Heart right ventricle (tissue), 16 donors: ENCODE measurements around the gene DRICH1. TPM values are rescaled to one million over a fixed set of nuclear protein-coding genes. Genes with fewer than 3 reads are reported as not detected.

Experiments used
- ATAC-seq, 8 donors: fragments of 200-7000 bp; cut with Tn5 transposase; one replicate each; pipeline ENCODE4 v1.9.1; 2020; ENCODE audit warnings: mild to moderate bottlenecking in 8 of 8, moderate library complexity in 8 of 8, moderate number of reproducible peaks in 1 of 8
- DNase-seq, 2 donors: peaks; one replicate each; pipeline ENCODE4 v3.0.0-alpha.2; 2020
- H3K27ac ChIP-seq, 10 donors: fragments of 200-600 bp; sonication (generic) in 2 of 10; one replicate each; pipeline versions ENCODE4 v1.5.0 to v1.8.0; 2020 to 2022; ENCODE audit warnings: mild to moderate bottlenecking in 3 of 10
- H3K27me3 ChIP-seq, 7 donors: fragments of 200-600 bp; one replicate each; pipeline ENCODE4 v1.8.0; 2021 to 2022; ENCODE audit warnings: mild to moderate bottlenecking in 2 of 7
- H3K36me3 ChIP-seq, 9 donors: fragments of 200-600 bp; sonication (generic) in 1 of 9; one replicate each; pipeline versions ENCODE4 v1.5.0 to v1.8.0; 2020 to 2022; ENCODE audit warnings: mild to moderate bottlenecking in 2 of 9
- H3K4me1 ChIP-seq, 9 donors: fragments of 200-600 bp; sonication (generic) in 1 of 9; one replicate each; pipeline versions ENCODE4 v1.5.0 to v1.8.0; 2020 to 2022; ENCODE audit warnings: mild to moderate bottlenecking in 4 of 9
- H3K4me3 ChIP-seq, 10 donors: fragments of 200-600 bp; sonication (generic) in 2 of 10; one replicate each; pipeline versions ENCODE4 v1.5.0 to v1.8.0; 2020 to 2022; ENCODE audit warnings: mild to moderate bottlenecking in 7 of 10, moderate library complexity in 2 of 10
- H3K9me3 ChIP-seq, 11 donors: fragments of 200-600 bp in 10 of 11; sonication (generic) in 2 of 11; one replicate each; pipeline versions ENCODE4 v1.5.0 to v1.8.0; 2013 to 2022; ENCODE audit warnings: mild to moderate bottlenecking in 2 of 11, control low read depth in 1 of 11, moderate library complexity in 1 of 11
- WGBS, 2 donors: extraction: QIAGEN DNeasy Blood & Tissue Kit; methylation state at CpG; one replicate each; pipeline ENCODE4 v1.1.7; 2013; ENCODE audit warnings: inconsistent platforms in 1 of 2; 5-methylcytosine and 5-hydroxymethylcytosine counted together
- intact Hi-C, 10 donors: fragments of 100-400 bp; cut with DNase I; formaldehyde crosslinking; loops; one replicate each; pipeline versions ENCODE4 v1.11.1 to v1.14.2; 2022
- polyA plus RNA-seq, 2 donors: library from polyadenylated mRNA; stranded (reverse); fragments of 200-250 nt; gene quantifications; one replicate each; pipeline ENCODE4 v1.2.3, GENCODE V29; 2013
- total RNA-seq, 10 donors: library from RNA; stranded (reverse); fragmentation: NEBNext Ultra II Directional in 3 of 10; extraction: Animal tissue kit (Norgen Biotek cat#: 25700) in 3 of 10; gene quantifications; one replicate each; pipeline versions ENCODE4 v1.2.1 to v1.2.4, GENCODE V29; 2021 to 2023
- TF ChIP-seq, protein P1 (sequence below), 9 donors: fragments of 200-600 bp; sonication (generic) in 2 of 9; IDR thresholded peaks; one replicate each; pipeline versions ENCODE4 v1.5.0 to v1.8.0; 2021 to 2022; ENCODE audit warnings: antibody characterized with exemption in 9 of 9, mild to moderate bottlenecking in 5 of 9, moderate library complexity in 1 of 9
- donor health status: Arrhythmogenic right ventricular cardiomyopathy.
- donor health status: ischemic (EF 13 %, LVEDD 7.1; RV severe dilation, severe dysfunction).
- donor health status: healthy with polysubstance abuse.
- donor health status: DM: no; HTN: yes; CAD: no.
- donor health status: DM: no; HTN: no; CAD: no.
- donor health status: ischemic (EF 25% LVEDD 6.9; RV normal size, moderate dysfunction).
- donor health status: ischemic (EF 25% LVEDD 5.7; RV mildly dilated, moderate dysfunction).
- donor health status: healthy.
- donor health status: DM: yes; HTN: yes; CAD: no.
- donor health status: Ischemic cardiomyopathy.
- donor health status: ischemic (EF 35%, LVEDD 5.7; RV mildly dilated, moderate dysfunction).
- donor health status: nonischemic (EF 11% LVEDD 7.7; RV severe dilation, severe dysfunction).
- donor health status: DM: yes; HTN: yes; CAD: no.
- donor health status: PGD.
- donor health status: ischemic (EF 29% LVEDD 5.4; RV normal size, mild dysfunction).
- donor health status: nonischemic (EF 23%, LVEDD 6.1; RV moderate dilation, normal function).

Gene DRICH1
- total and polyA plus RNA-seq, 12 donors = 0.03 to 0.44 TPM; not detected in 10

DNA sequence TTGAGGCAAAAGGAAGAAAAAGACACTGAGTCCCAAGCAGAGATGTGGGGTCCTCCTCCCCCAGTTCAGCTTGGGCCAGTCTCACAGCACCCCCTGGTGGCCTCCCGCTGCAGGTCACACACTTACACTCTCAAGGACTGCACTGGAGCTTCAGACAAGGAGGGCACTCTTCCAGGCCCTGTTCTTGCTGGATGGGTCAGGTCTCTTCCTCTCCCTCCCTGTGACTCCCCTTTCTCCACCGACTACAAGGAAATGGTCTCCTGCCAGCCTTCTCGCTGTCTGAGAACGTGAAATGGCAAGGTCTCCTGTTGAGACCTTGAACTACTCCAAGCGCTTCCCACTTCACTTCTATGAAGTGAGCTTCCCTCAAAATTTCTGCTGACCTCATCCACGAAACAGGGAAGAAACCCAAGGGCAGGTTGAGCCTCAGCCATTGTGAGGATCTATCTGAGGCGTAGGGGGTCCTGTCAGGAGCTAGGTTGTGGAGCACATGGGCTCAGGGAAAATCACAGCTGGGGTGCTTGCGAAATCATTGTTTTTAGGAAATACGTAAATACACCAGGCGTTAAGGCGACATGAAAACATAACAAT lies 40.8 kb downstream of the DRICH1 start:
- Histone ChIP-seq H3K27me3 (peaks cover 0 to 8% (median 0%) of the 10 kb centered on the region in 7 donors), H3K36me3 (no peaks in the 10 kb centered on the region), H3K27ac (no peak overlapping the region), H3K4me3 (no peak overlapping the region), H3K9me3 (peaks cover 0 to 12% (median 0%) of the 10 kb centered on the region in 11 donors), H3K4me1 (no peaks in the 10 kb centered on the region)
- intact Hi-C loops = loop anchor here in 3 of 10 donors (5.0 to 10.0 kb wide), 4 partner anchors 46 to 1844 kb away; no protein-coding TSS in a partner anchor
- WGBS, 2 donors = 55 to 58% methylated on average over 11 of the region's 11 CpGs
- DNase-seq (peak; percentile 26 to 59), ATAC-seq (peak in 5 of 8 donors; percentile 65 to 70 (median 67))
- TF ChIP-seq, protein P1, sequence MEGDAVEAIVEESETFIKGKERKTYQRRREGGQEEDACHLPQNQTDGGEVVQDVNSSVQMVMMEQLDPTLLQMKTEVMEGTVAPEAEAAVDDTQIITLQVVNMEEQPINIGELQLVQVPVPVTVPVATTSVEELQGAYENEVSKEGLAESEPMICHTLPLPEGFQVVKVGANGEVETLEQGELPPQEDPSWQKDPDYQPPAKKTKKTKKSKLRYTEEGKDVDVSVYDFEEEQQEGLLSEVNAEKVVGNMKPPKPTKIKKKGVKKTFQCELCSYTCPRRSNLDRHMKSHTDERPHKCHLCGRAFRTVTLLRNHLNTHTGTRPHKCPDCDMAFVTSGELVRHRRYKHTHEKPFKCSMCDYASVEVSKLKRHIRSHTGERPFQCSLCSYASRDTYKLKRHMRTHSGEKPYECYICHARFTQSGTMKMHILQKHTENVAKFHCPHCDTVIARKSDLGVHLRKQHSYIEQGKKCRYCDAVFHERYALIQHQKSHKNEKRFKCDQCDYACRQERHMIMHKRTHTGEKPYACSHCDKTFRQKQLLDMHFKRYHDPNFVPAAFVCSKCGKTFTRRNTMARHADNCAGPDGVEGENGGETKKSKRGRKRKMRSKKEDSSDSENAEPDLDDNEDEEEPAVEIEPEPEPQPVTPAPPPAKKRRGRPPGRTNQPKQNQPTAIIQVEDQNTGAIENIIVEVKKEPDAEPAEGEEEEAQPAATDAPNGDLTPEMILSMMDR (IDR thresholded peaks at IDR 0.05) = peak; percentile 54 to 85 (median 79)

- no peaks in the 10 kb centered on the region for H3K36me3 ChIP-seq
- no peak for DNase-seq
- 70 to 74% methylated on average over 6 of the region's 6 CpGs for WGBS, 2 donors
Observed at GRCh38 chr22:23583836-23584235, 48.3 kb downstream of the DRICH1 start.

GRCh38 chr22:23583153-23583552 lies 49.0 kb downstream of the DRICH1 start:
- H3K4me3 ChIP-seq = no peak overlapping the region
- ATAC-seq = no peak
- no peaks in the 10 kb centered on the region for H3K4me1 ChIP-seq
- H3K27me3 ChIP-seq = peaks cover 0 to 11% (median 0%) of the 10 kb centered on the region in 7 donors
- no peak for DNase-seq
- intact Hi-C loops = no loop called here
- no peaks in the 10 kb centered on the region for H3K36me3 ChIP-seq
- H3K9me3 ChIP-seq = no peaks in the 10 kb centered on the region
- TF ChIP-seq, protein P1 (IDR thresholded peaks at IDR 0.05) = no peak
- no peak overlapping the region for H3K27ac ChIP-seq
- 76 to 81% methylated on average over 7 of the region's 7 CpGs for WGBS, 2 donors

More at GRCh38 chr22:23583836-23584235, 48.3 kb downstream of the DRICH1 start:
- Histone ChIP-seq H3K9me3 (no peaks in the 10 kb centered on the region), H3K27me3 (peaks cover 0 to 5% (median 0%) of the 10 kb centered on the region in 7 donors), H3K4me1 (no peaks in the 10 kb centered on the region), H3K4me3 (no peak overlapping the region), H3K27ac (no peak overlapping the region)
- TF ChIP-seq, protein P1 (IDR thresholded peaks at IDR 0.05) = no peak
- intact Hi-C loops = no loop called here
- ATAC-seq = no peak

DNA sequence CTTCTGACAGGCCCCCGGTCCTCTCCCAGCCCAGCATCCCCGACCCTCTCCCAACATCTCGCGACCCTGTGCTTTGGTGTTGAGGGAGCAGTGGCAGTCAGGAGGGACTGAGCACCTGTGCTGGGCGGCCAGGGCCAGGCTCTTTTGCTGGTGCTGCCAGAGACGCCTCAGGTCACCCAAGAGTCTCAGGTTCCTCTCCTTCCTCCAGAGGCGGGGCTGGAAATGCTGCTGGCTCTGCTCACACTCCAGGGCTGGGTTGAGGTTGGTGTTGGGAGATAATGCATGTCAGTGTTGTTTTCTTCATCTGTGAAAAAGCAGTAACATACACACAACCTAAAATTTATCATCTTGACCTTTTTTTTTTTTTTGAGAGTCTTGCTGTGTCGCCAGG lies 50.9 kb downstream of the DRICH1 start:
- Histone ChIP-seq H3K4me1 (no peaks in the 10 kb centered on the region), H3K36me3 (no peaks in the 10 kb centered on the region), H3K27ac (no peak overlapping the region), H3K4me3 (no peak overlapping the region), H3K9me3 (no peaks in the 10 kb centered on the region), H3K27me3 (peaks cover 0 to 11% (median 0%) of the 10 kb centered on the region in 7 donors)
- intact Hi-C loops = no loop called here
- no peak for ATAC-seq
- 78 to 83% methylated on average over 8 of the region's 8 CpGs for WGBS, 2 donors
- TF ChIP-seq, protein P1 (IDR thresholded peaks at IDR 0.05) = no peak
- DNase-seq = no peak
